Ishikawa (cell line): ENCODE measurements around the gene PROK1.

Source experiments
- CEBPB ChIP-seq: IDR thresholded peaks from 2 replicates; pipeline ENCODE4 v1.6.1; 2012
- CREB1 ChIP-seq: IDR thresholded peaks from 2 replicates; pipeline ENCODE4 v1.6.1; 2012; ENCODE audit warnings: low read depth
- EGR1 ChIP-seq: IDR thresholded peaks from 2 replicates; pipeline ENCODE4 v1.6.1; 2012
- EP300 ChIP-seq: IDR thresholded peaks from 2 replicates; pipeline ENCODE4 v1.6.1; 2012; ENCODE audit warnings: borderline replicate concordance
- FOXM1 ChIP-seq: IDR thresholded peaks from 2 replicates; pipeline ENCODE4 v1.6.1; 2012; ENCODE audit warnings: low read depth, borderline replicate concordance
- NFIC ChIP-seq: IDR thresholded peaks from 2 replicates; pipeline ENCODE4 v1.6.1; 2012
- RAD21 ChIP-seq: IDR thresholded peaks from 2 replicates; pipeline ENCODE4 v1.6.1; 2012; ENCODE audit warnings: low read depth
- REST ChIP-seq: IDR thresholded peaks from 2 replicates; pipeline ENCODE4 v1.6.1; 2012; ENCODE audit warnings: low read depth, mild to moderate bottlenecking
- TAF1 ChIP-seq: IDR thresholded peaks from 2 replicates; pipeline ENCODE4 v1.6.1; 2012; ENCODE audit warnings: low read depth, mild to moderate bottlenecking
- TCF12 ChIP-seq: IDR thresholded peaks from 2 replicates; pipeline ENCODE4 v1.6.1; 2012; ENCODE audit warnings: low read depth
- TEAD4 ChIP-seq: IDR thresholded peaks from 2 replicates; pipeline ENCODE4 v1.6.1; 2012
- YY1 ChIP-seq: IDR thresholded peaks from 2 replicates; pipeline ENCODE4 v1.6.1; 2012; ENCODE audit warnings: low read depth
- ZBTB7A ChIP-seq: IDR thresholded peaks from 2 replicates; pipeline ENCODE4 v1.6.1; 2012; ENCODE audit warnings: low read depth
- TF ChIP-seq, protein P1 (sequence below): IDR thresholded peaks from 2 replicates; pipeline ENCODE4 v1.6.1; 2012
- TF ChIP-seq, protein P2 (sequence below): IDR thresholded peaks from 2 replicates; pipeline ENCODE4 v1.6.1; 2012

The PROK1 gene

GRCh38 chr1:110457206-110457605, 6.3 kb downstream of the PROK1 start:
- TF ChIP-seq NFIC (no peak), TCF12 (no peak), TEAD4 (no peak), YY1 (no peak), RAD21 (no peak), ZBTB7A (no peak), CREB1 (no peak), EGR1 (no peak), EP300 (no peak), CEBPB (no peak)
- TF ChIP-seq, protein P1, sequence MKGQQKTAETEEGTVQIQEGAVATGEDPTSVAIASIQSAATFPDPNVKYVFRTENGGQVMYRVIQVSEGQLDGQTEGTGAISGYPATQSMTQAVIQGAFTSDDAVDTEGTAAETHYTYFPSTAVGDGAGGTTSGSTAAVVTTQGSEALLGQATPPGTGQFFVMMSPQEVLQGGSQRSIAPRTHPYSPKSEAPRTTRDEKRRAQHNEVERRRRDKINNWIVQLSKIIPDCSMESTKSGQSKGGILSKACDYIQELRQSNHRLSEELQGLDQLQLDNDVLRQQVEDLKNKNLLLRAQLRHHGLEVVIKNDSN = no peak

- TF ChIP-seq, protein P2, sequence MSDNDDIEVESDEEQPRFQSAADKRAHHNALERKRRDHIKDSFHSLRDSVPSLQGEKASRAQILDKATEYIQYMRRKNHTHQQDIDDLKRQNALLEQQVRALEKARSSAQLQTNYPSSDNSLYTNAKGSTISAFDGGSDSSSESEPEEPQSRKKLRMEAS = no peak
- TF ChIP-seq RAD21 = peak; percentile 99
Measured at GRCh38 chr1:110460253-110461220, 9.6 kb downstream of the PROK1 start.

DNA sequence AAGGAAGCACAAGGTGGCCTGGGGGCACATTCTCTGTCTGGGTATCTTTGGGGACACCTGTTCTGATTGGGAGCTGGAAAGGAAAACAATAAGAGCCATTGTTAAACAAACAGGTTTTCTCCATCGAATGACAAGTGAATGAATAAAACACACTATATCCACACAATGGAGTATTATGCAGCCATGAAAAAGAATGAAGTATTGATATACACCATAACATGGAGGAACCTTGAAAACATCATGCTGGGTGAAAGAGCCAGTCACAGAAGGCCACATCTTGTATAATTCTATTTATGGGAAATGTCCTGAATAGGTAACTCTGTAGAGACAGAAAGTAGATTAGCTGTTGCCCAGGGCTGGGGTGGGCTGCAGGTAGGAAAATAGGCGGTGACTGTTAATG, 11.1 kb downstream of the PROK1 start:
- TF ChIP-seq, protein P2 = no peak
- no peak for TF ChIP-seq NFIC
- TF ChIP-seq RAD21 = no peak
- TF ChIP-seq YY1 = no peak
- TF ChIP-seq ZBTB7A = no peak
- no peak for TF ChIP-seq REST
- TF ChIP-seq FOXM1 = no peak
- TF ChIP-seq, protein P1 = no peak
- no peak for TF ChIP-seq CREB1
- no peak for TF ChIP-seq TCF12
- TF ChIP-seq EGR1 = no peak
- TF ChIP-seq CEBPB = no peak
- no peak for TF ChIP-seq EP300

GRCh38 chr1:110462964-110463363, 12.0 kb downstream of the PROK1 start:
- TF ChIP-seq, protein P2 = no peak
- TF ChIP-seq RAD21 = no peak
- no peak for TF ChIP-seq NFIC
- no peak for TF ChIP-seq TAF1
- no peak for TF ChIP-seq CREB1
- TF ChIP-seq TEAD4 = no peak
- no peak for TF ChIP-seq EGR1
- TF ChIP-seq ZBTB7A = no peak
- no peak for TF ChIP-seq CEBPB
- no peak for TF ChIP-seq TCF12
- TF ChIP-seq REST = no peak
- TF ChIP-seq FOXM1 = no peak
- TF ChIP-seq YY1 = no peak

GRCh38 chr1:110463725-110464124, 12.8 kb downstream of the PROK1 start:
- no peak for TF ChIP-seq NFIC
- TF ChIP-seq, protein P2 = no peak
- no peak for TF ChIP-seq REST
- TF ChIP-seq CEBPB = no peak
- TF ChIP-seq, protein P1 = no peak
- no peak for TF ChIP-seq EP300
- no peak for TF ChIP-seq FOXM1
- no peak for TF ChIP-seq CREB1
- TF ChIP-seq RAD21 = no peak
- no peak for TF ChIP-seq TEAD4
- no peak for TF ChIP-seq YY1
- no peak for TF ChIP-seq EGR1
